ENCODE data around the gene UTP25. TPM values are rescaled to one million over a fixed set of nuclear protein-coding genes. Genes with fewer than 3 reads are reported as not detected.

UTP25 gene
- total RNA-seq, 3 donors from 2014 or later (not counting 1 experiment from before 2014, with no cell fraction given), result 6.0 to 8.9 (median 8.3) TPM

DNA sequence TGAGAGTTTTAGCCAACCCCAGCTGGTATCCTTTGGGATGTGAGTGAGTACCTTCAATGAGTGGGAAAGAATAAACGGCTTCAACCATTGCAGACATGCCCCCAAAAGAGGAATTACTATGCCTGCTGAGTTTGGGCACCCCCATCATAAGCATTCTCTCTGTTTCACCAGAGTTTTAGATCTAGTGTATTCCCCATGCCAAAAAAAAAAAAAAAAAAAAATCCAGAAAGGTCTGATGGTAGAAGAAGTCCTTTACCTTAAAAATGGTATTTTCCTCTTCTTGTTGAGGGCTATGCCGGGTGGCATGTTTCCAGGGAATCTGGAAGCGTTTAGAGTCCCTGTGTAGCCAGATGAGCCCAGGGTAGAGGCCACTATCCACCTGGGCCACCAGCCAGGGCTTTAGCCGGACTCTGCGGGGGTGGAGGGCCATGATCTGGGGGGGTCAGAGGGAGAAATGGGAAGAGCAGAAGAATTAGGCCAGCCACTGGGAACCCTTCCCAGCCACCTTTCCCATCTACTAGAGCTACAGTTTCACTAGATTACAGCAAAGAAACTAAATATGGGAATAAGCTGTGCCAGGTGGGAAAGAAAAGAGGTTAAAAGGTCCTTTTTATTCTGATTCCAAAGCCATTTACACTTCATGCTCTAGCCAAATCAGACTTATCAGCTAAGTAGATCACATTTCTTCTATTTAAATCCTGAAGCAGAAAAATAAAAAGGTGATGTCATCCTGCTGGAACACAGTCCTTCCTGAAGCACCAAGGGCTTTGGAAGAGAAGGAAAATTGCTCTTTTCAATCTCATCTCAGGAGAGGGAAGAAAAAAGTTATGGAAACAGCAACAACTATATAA lies 26.6 kb upstream of the UTP25 start:
- 100% methylated on average over 5 of the region's 5 CpGs for WGBS (ENCODE audit: insufficient coverage)
- peaks cover 0 to 8% of the 10 kb centered on the region in 2 donors for H3K27me3 Mint-ChIP-seq (ENCODE audit: low read depth in 2 of 2)
- Histone ChIP-seq H3K4me3 (ENCODE audit: low read length) (no peak overlapping the region), H3K27me3 (ENCODE audit: control insufficient read depth, insufficient read depth, low read length) (no peaks in the 10 kb centered on the region), H3K9me3 (ENCODE audit: control insufficient read depth, insufficient read depth, low read length) (no peaks in the 10 kb centered on the region), H3K27ac (ENCODE audit: low read length) (no peak overlapping the region), H3K4me1 (ENCODE audit: control insufficient read depth, insufficient read depth, low read length) (peaks cover 11% of the 10 kb centered on the region), H3K36me3 (ENCODE audit: control insufficient read depth, insufficient read depth, low read length) (no peaks in the 10 kb centered on the region)
- no peak overlapping the region for H3K4me3 Mint-ChIP-seq
- intact Hi-C loops (cut with micrococcal nuclease), result no loop called here
- no peaks in the 10 kb centered on the region for H3K9me3 Mint-ChIP-seq
- peaks cover 7% of the 10 kb centered on the region for H3K36me3 Mint-ChIP-seq
- peaks cover 4 to 26% of the 10 kb centered on the region in 2 donors for H3K4me1 Mint-ChIP-seq
- H3K27ac Mint-ChIP-seq, result no peak overlapping the region
- DNase-seq (no peak), ATAC-seq (no peak)
- no peak for TF ChIP-seq CTCF (IDR thresholded peaks at IDR 0.05)

DNA sequence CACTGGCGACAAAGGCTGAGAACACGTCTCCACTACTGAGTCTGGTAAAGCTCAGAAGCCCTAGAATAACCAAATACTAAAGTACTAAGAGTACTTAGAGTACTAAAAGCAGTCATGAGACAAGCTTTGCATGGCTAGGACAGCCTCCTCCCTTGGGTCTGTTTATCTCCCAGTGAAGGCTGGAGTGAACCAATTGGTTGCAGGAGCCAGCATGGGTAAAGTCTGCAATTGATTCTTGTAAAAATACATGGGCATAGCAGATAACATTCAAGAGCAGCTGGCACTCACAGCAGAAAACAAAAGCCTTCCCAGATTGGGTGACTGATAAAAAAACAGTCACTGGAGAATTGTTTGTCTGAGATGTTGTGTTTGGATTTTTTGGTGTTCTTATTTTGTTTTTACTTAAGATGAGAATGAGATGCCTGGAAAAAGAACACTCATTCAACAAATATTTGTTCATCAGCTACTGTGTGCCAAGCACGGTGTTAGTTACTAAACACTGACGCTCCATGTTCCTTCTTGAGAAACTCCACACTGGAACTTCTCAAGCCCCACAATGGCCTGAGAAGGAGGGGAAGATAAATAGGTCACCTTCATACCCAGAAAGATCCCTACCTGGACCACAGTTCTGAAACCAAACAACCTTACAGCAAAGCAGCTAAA lies 25.5 kb upstream of the UTP25 start:
- H3K4me1 ChIP-seq (ENCODE audit: control insufficient read depth, insufficient read depth, low read length), result peaks cover 13% of the 10 kb centered on the region
- H3K9me3 Mint-ChIP-seq, result no peaks in the 10 kb centered on the region
- intact Hi-C loops (cut with micrococcal nuclease), result no loop called here

DNA sequence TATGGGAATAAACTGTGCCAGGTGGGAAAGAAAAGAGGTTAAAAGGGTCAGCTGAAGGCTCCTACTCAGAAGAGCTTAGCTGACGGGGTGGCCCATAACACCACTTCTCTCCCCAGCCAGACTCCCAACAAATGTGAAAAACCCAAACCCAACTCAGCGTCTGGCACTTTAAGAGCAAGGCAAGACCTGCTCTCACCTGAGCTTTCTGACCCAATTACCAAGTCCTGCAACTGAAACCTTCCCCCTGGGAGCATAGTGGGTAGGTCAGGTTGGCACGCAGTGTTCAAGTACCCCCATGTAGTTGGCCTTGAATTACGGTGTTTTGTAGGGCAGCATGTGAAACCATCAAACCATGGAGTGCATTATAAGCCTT lies 25.0 kb upstream of the UTP25 start:
- H3K27ac Mint-ChIP-seq, result no peak overlapping the region
- H3K27ac ChIP-seq (ENCODE audit: low read length), result no peak overlapping the region
- peaks cover 13% of the 10 kb centered on the region for H3K4me1 ChIP-seq (ENCODE audit: control insufficient read depth, insufficient read depth, low read length)
- H3K9me3 ChIP-seq (ENCODE audit: control insufficient read depth, insufficient read depth, low read length), result no peaks in the 10 kb centered on the region
- no peaks in the 10 kb centered on the region for H3K36me3 Mint-ChIP-seq
- no peak overlapping the region for H3K4me3 Mint-ChIP-seq
- DNase-seq (no peak), ATAC-seq (no peak)
- H3K27me3 ChIP-seq (ENCODE audit: control insufficient read depth, insufficient read depth, low read length), result no peaks in the 10 kb centered on the region
- intact Hi-C loops (cut with micrococcal nuclease), result no loop called here
- H3K4me1 Mint-ChIP-seq, result peaks cover 4 to 27% of the 10 kb centered on the region in 2 donors
- WGBS (ENCODE audit: insufficient coverage), result 68% methylated on average over 3 of the region's 4 CpGs
- no peaks in the 10 kb centered on the region for H3K36me3 ChIP-seq (ENCODE audit: control insufficient read depth, insufficient read depth, low read length)
- H3K27me3 Mint-ChIP-seq (ENCODE audit: low read depth in 2 of 2), result peaks cover 0 to 7% of the 10 kb centered on the region in 2 donors
- H3K9me3 Mint-ChIP-seq, result no peaks in the 10 kb centered on the region
- TF ChIP-seq CTCF (IDR thresholded peaks at IDR 0.05), result no peak
- no peak overlapping the region for H3K4me3 ChIP-seq (ENCODE audit: low read length)

More for the DNA sequence above, 25.5 kb upstream of the UTP25 start:
- H3K27ac Mint-ChIP-seq, result no peak overlapping the region
- ATAC-seq, result no peak
- no peak for DNase-seq
- no peak overlapping the region for H3K27ac ChIP-seq (ENCODE audit: low read length)
- peaks cover 0 to 8% of the 10 kb centered on the region in 2 donors for H3K27me3 Mint-ChIP-seq (ENCODE audit: low read depth in 2 of 2)
- no peak for TF ChIP-seq CTCF (IDR thresholded peaks at IDR 0.05)
- no peak overlapping the region for H3K4me3 ChIP-seq (ENCODE audit: low read length)
- H3K36me3 Mint-ChIP-seq, result no peaks in the 10 kb centered on the region
- WGBS (ENCODE audit: insufficient coverage), result 96% methylated on average over 4 of the region's 4 CpGs
- H3K4me1 Mint-ChIP-seq, result peaks cover 4 to 28% of the 10 kb centered on the region in 2 donors
- H3K9me3 ChIP-seq (ENCODE audit: control insufficient read depth, insufficient read depth, low read length), result no peaks in the 10 kb centered on the region
- H3K27me3 ChIP-seq (ENCODE audit: control insufficient read depth, insufficient read depth, low read length), result no peaks in the 10 kb centered on the region
- H3K4me3 Mint-ChIP-seq, result no peak overlapping the region
- no peaks in the 10 kb centered on the region for H3K36me3 ChIP-seq (ENCODE audit: control insufficient read depth, insufficient read depth, low read length)

Data from natural killer cell (primary cell).